ENCODE data around the gene ABCG2.
"Not testable (repeated sequence)": the region's sequence is repeated elsewhere in the genome, so short reads cannot be mapped to it uniquely, and the experiment has no call there.

The ABCG2 gene

GRCh38 chr4:88163336-88163735 is 4.9 kb upstream of the ABCG2 start:
- DNase-seq, result no peak

- DNase-seq, result no peak
Measured at GRCh38 chr4:88162626-88163025, 4.2 kb upstream of the ABCG2 start.

GRCh38 chr4:88159229-88159725 is 838 bp upstream of the ABCG2 start:
- DNase-seq, result no peak

- no peak for DNase-seq
Measured at GRCh38 chr4:88158038-88158488, 376 bp downstream of the ABCG2 start.

GRCh38 chr4:88152331-88152730 is 6.1 kb downstream of the ABCG2 start:
- not testable (repeated sequence) for DNase-seq

GRCh38 chr4:88148560-88148959 is 9.9 kb downstream of the ABCG2 start:
- no peak for DNase-seq

- DNase-seq, result no peak
Measured at GRCh38 chr4:88147799-88148217, 10.6 kb downstream of the ABCG2 start.

- no peak for DNase-seq
Measured at GRCh38 chr4:88146891-88147290, 11.5 kb downstream of the ABCG2 start.

- DNase-seq, result no peak
Measured at GRCh38 chr4:88144866-88145300, 13.6 kb downstream of the ABCG2 start.

GRCh38 chr4:88144048-88144447 is 14.4 kb downstream of the ABCG2 start:
- DNase-seq, result no peak

GRCh38 chr4:88143504-88143903 is 14.9 kb downstream of the ABCG2 start:
- DNase-seq, result no peak

GRCh38 chr4:88138561-88138960 is 19.9 kb downstream of the ABCG2 start:
- DNase-seq, result no peak

- DNase-seq, result no peak
Measured at GRCh38 chr4:88137112-88137511, 21.3 kb downstream of the ABCG2 start.

GRCh38 chr4:88136249-88136648 is 22.2 kb downstream of the ABCG2 start:
- no peak for DNase-seq

- DNase-seq, result no peak
Measured at GRCh38 chr4:88135356-88135663, 23.1 kb downstream of the ABCG2 start.

GRCh38 chr4:88134536-88135355 is 23.7 kb downstream of the ABCG2 start:
- DNase-seq, result no peak

GRCh38 chr4:88134111-88134510 is 24.3 kb downstream of the ABCG2 start:
- DNase-seq, result no peak

GRCh38 chr4:88130544-88131305 is 27.7 kb downstream of the ABCG2 start:
- DNase-seq, result no peak

GRCh38 chr4:88130003-88130402 is 28.4 kb downstream of the ABCG2 start:
- no peak for DNase-seq

- not testable (repeated sequence) for DNase-seq
Measured at GRCh38 chr4:88122260-88122659, 36.2 kb downstream of the ABCG2 start.

- no peak for DNase-seq
Measured at GRCh38 chr4:88119943-88120342, 38.5 kb downstream of the ABCG2 start.

GRCh38 chr4:88115587-88115986 is 42.9 kb downstream of the ABCG2 start:
- DNase-seq, result no peak

- DNase-seq, result no peak
Measured at GRCh38 chr4:88112856-88113255, 45.6 kb downstream of the ABCG2 start.

GRCh38 chr4:88110826-88111225 is 47.6 kb downstream of the ABCG2 start:
- no peak for DNase-seq

Measured in NCI-H446 (cell line).